Measurements from ENCODE around the gene DTWD2. TPM values are rescaled to one million over a fixed set of nuclear protein-coding genes. Genes with fewer than 3 reads are reported as not detected.

Gene DTWD2
- total RNA-seq, 1 donor: 11.6 TPM

DNA sequence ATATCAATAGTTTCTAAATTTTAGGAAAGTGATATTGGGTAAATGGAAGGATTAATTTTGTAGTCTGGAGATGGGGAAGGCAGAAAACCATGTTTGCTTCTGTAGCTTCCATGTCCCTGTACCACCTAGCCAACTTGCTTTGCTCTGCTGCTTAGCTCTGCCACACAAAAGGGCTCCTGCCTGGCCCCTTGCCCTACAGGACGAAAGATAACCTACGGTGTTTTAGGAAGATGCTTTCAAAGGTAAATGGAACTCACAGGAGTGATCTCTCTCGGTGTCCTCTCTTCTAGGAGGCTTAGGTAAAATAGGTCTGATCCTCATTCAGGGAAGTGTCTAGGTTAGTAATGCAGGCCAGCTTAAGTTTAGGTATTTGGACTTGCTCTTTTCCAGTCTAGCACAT lies 44.8 kb upstream of the DTWD2 start:
- H3K4me1 ChIP-seq (ENCODE audit: insufficient read depth, low read length): peaks cover 11% of the 10 kb centered on the region
- no peak overlapping the region for H3K4me3 ChIP-seq (ENCODE audit: insufficient read depth, low read length)
- H3K27me3 ChIP-seq (ENCODE audit: insufficient read depth, low read length): no peaks in the 10 kb centered on the region
- no peak overlapping the region for H3K27ac ChIP-seq (ENCODE audit: low read depth, low read length)
- no peak overlapping the region for H3K4me2 ChIP-seq (ENCODE audit: insufficient read depth, low read length)
- H3K79me2 ChIP-seq (ENCODE audit: insufficient read depth, low read length): no peaks in the 10 kb centered on the region
- H3K36me3 ChIP-seq (ENCODE audit: insufficient read depth, low read length): no peaks in the 10 kb centered on the region
- no peak for DNase-seq (ENCODE audit: insufficient read length, low spot score, missing footprints)
- no peaks in the 10 kb centered on the region for H4K20me1 ChIP-seq (ENCODE audit: insufficient read depth, low read length)
- H2AFZ ChIP-seq (ENCODE audit: low read length): no peak overlapping the region
- no peaks in the 10 kb centered on the region for H3K9me3 ChIP-seq (ENCODE audit: low read depth, low read length)
- TF ChIP-seq, protein P1, sequence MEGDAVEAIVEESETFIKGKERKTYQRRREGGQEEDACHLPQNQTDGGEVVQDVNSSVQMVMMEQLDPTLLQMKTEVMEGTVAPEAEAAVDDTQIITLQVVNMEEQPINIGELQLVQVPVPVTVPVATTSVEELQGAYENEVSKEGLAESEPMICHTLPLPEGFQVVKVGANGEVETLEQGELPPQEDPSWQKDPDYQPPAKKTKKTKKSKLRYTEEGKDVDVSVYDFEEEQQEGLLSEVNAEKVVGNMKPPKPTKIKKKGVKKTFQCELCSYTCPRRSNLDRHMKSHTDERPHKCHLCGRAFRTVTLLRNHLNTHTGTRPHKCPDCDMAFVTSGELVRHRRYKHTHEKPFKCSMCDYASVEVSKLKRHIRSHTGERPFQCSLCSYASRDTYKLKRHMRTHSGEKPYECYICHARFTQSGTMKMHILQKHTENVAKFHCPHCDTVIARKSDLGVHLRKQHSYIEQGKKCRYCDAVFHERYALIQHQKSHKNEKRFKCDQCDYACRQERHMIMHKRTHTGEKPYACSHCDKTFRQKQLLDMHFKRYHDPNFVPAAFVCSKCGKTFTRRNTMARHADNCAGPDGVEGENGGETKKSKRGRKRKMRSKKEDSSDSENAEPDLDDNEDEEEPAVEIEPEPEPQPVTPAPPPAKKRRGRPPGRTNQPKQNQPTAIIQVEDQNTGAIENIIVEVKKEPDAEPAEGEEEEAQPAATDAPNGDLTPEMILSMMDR (IDR thresholded peaks at IDR 0.05; ENCODE audit: extremely low read depth, low read depth, low read length): no peak

DNA sequence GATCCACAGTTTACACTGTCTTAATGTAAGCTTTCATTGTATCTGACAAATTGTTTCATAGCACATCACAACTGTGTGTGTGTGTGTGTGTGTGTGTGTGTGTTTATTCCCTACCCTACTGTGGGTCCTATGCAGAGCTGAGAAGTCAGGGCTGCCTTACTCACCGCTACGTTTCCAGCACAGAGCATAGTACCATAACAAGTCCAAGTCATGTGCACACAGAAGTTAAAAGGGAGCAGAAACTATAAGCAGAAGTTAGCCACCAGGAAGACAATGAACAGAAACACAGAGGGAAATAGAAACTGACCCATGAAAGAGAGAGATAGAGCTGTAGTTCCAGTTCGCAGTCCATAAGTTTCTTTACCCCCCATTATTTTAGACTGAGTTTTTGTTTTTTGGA lies 44.3 kb upstream of the DTWD2 start:
- Histone ChIP-seq H3K9me3 (ENCODE audit: low read depth, low read length) (no peaks in the 10 kb centered on the region), H3K4me1 (ENCODE audit: insufficient read depth, low read length) (peaks cover 11% of the 10 kb centered on the region), H3K79me2 (ENCODE audit: insufficient read depth, low read length) (no peaks in the 10 kb centered on the region), H3K4me3 (ENCODE audit: insufficient read depth, low read length) (no peak overlapping the region), H4K20me1 (ENCODE audit: insufficient read depth, low read length) (no peaks in the 10 kb centered on the region), H2AFZ (ENCODE audit: low read length) (no peak overlapping the region), H3K36me3 (ENCODE audit: insufficient read depth, low read length) (no peaks in the 10 kb centered on the region), H3K4me2 (ENCODE audit: insufficient read depth, low read length) (no peak overlapping the region), H3K27me3 (ENCODE audit: insufficient read depth, low read length) (no peaks in the 10 kb centered on the region), H3K27ac (ENCODE audit: low read depth, low read length) (no peak overlapping the region)
- DNase-seq (ENCODE audit: insufficient read length, low spot score, missing footprints): no peak
- TF ChIP-seq, protein P1 (IDR thresholded peaks at IDR 0.05; ENCODE audit: extremely low read depth, low read depth, low read length): no peak

DNA sequence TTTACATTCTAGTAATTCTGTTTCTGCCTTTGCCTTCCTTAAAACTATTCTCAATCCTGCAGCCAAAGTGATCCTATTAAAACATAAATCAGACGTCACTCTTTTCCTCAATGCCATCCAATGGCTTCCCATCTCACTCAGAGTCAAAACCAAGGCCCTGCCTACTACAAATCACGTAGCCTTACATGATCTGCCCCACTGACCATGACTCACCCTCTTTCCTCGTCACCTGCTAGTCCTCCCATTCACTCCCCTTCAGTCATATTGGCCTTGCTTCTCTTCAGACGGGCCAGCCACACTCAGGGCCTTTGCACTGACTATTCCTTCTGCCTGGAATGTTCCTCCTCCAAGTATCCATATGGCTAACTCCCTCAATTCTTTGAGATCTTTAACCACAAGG lies 43.6 kb upstream of the DTWD2 start:
- DNase-seq (ENCODE audit: insufficient read length, low spot score, missing footprints): no peak
- H3K79me2 ChIP-seq (ENCODE audit: insufficient read depth, low read length): no peaks in the 10 kb centered on the region
- TF ChIP-seq, protein P1 (IDR thresholded peaks at IDR 0.05; ENCODE audit: extremely low read depth, low read depth, low read length): no peak

DNA sequence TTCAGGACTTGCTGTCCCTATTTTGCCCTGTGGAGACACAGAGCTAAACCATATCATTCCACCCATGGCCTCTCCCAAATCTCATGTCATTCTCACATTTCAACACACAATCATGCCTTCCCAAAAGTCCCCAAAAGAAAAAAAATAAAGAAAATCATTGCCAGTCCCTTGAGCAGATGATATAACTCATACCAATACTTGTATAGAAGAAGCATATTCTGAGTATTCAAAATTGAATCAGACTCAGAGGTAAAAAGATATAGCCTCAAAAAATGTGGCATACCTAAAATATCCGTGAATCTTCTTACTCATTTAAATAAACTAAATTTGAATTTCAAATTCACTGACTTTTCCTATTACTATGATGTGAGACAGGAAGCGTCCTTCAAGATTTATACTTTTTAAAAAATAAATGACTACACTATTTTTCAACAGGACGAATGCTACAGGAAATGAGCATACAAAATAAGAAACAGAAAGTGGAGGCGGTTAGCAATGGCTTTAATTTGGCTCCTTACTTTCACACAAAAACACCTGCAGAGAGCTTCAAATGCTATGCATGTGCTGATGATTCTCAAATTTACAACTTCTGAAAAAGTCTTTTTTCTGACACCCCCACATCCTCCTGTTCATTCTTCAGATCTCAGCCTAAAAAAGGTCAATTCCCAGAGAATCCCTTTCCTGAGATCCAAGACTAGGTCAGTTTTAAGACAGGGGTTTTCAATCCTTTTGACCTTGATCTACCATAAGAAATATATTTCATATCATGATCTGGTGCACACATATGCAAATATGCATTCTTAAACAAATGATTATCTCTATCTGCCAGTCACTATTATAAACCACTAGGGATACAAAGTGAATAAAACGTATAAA lies 42.9 kb upstream of the DTWD2 start:
- Histone ChIP-seq H3K36me3 (ENCODE audit: insufficient read depth, low read length) (no peaks in the 10 kb centered on the region), H3K4me2 (ENCODE audit: insufficient read depth, low read length) (no peak overlapping the region), H3K4me1 (ENCODE audit: insufficient read depth, low read length) (peaks cover 7% of the 10 kb centered on the region), H4K20me1 (ENCODE audit: insufficient read depth, low read length) (no peaks in the 10 kb centered on the region), H3K79me2 (ENCODE audit: insufficient read depth, low read length) (no peaks in the 10 kb centered on the region), H3K9me3 (ENCODE audit: low read depth, low read length) (no peaks in the 10 kb centered on the region), H3K27ac (ENCODE audit: low read depth, low read length) (no peak overlapping the region), H3K27me3 (ENCODE audit: insufficient read depth, low read length) (no peaks in the 10 kb centered on the region), H3K4me3 (ENCODE audit: insufficient read depth, low read length) (no peak overlapping the region), H2AFZ (ENCODE audit: low read length) (no peak overlapping the region)
- TF ChIP-seq, protein P1 (IDR thresholded peaks at IDR 0.05; ENCODE audit: extremely low read depth, low read depth, low read length): no peak
- DNase-seq (ENCODE audit: insufficient read length, low spot score, missing footprints): no peak

More for the DNA sequence above, 43.6 kb upstream of the DTWD2 start:
- H3K36me3 ChIP-seq (ENCODE audit: insufficient read depth, low read length): no peaks in the 10 kb centered on the region
- no peak overlapping the region for H2AFZ ChIP-seq (ENCODE audit: low read length)
- no peak overlapping the region for H3K4me3 ChIP-seq (ENCODE audit: insufficient read depth, low read length)
- no peaks in the 10 kb centered on the region for H3K9me3 ChIP-seq (ENCODE audit: low read depth, low read length)
- no peak overlapping the region for H3K27ac ChIP-seq (ENCODE audit: low read depth, low read length)
- no peak overlapping the region for H3K4me2 ChIP-seq (ENCODE audit: insufficient read depth, low read length)
- peaks cover 11% of the 10 kb centered on the region for H3K4me1 ChIP-seq (ENCODE audit: insufficient read depth, low read length)
- H4K20me1 ChIP-seq (ENCODE audit: insufficient read depth, low read length): no peaks in the 10 kb centered on the region
- H3K27me3 ChIP-seq (ENCODE audit: insufficient read depth, low read length): no peaks in the 10 kb centered on the region

Measured in osteoblast (primary cell).